H1 (cell line): Measurements from ENCODE around the gene PPM1F. TPM values are rescaled to one million over a fixed set of nuclear protein-coding genes. Genes with fewer than 3 reads are reported as not detected.

ENCODE experiments used
- CTCF ChIA-PET: fragments of 300-600 bp; sonication (Branson Sonifier 250); formaldehyde crosslinking; loops from one replicate; lab custom pipeline; 2021; ENCODE audit not compliant: partially characterized antibody; lab: Charles Lee
- POLR2A ChIA-PET: fragments of 300-600 bp; sonication (Branson Sonifier 250); formaldehyde crosslinking; loops from one replicate; lab custom pipeline; 2021; ENCODE audit warnings: inconsistent platforms; ENCODE audit not compliant: partially characterized antibody; lab: Charles Lee
- DNase-seq, 2 experiments: peaks; one replicate each; pipeline versions ENCODE4 v3.0.0 to v3.0.0-alpha.2; 2010 to 2022; ENCODE audit warnings: low spot score in 2 of 2, low read depth in 1 of 2, mixed read lengths in 1 of 2
- FAIRE-seq: peaks from 2 replicates; lab custom pipeline; 2011; peaks lifted over from hg19 to GRCh38; lab: Jason Lieb, UNC
- H2AFZ ChIP-seq: 2 replicates; pipeline ENCODE4 v1.8.1; 2012; ENCODE audit warnings: low read length, inconsistent platforms
- H2AK5ac ChIP-seq: 2 replicates; pipeline ENCODE4 v1.6.1; 2013; ENCODE audit warnings: low read depth, low read length
- H2BK120ac ChIP-seq: replicated peaks from 2 replicates; pipeline ENCODE3; 2013; ENCODE audit warnings: low read depth, low read length, inconsistent platforms
- H2BK12ac ChIP-seq: 2 replicates; pipeline ENCODE4 v1.6.1; 2013; ENCODE audit warnings: low read depth, low read length
- H2BK15ac ChIP-seq: 2 replicates; pipeline ENCODE4 v1.6.1; 2013; ENCODE audit warnings: low read length
- H2BK20ac ChIP-seq: 2 replicates; pipeline ENCODE4 v1.6.1; 2013; ENCODE audit warnings: low read length
- H2BK5ac ChIP-seq: 2 replicates; pipeline ENCODE4 v1.6.1; 2013; ENCODE audit warnings: low read depth, low read length
- H3K14ac ChIP-seq: 2 replicates; pipeline ENCODE4 v1.6.1; 2013; ENCODE audit warnings: inconsistent platforms; ENCODE audit not compliant: insufficient read length
- H3K18ac ChIP-seq: 2 replicates; pipeline ENCODE4 v1.6.1; 2013; ENCODE audit warnings: low read length; ENCODE audit errors: extremely low read depth
- H3K23ac ChIP-seq: 2 replicates; pipeline ENCODE4 v1.6.1; 2013; ENCODE audit warnings: inconsistent platforms; ENCODE audit not compliant: insufficient read length
- H3K23me2 ChIP-seq: 2 replicates; pipeline ENCODE4 v1.6.1; 2013; ENCODE audit warnings: low read depth, low read length
- H3K27ac ChIP-seq: 2 replicates; pipeline ENCODE4 v1.6.1; 2011; ENCODE audit warnings: low read depth, low read length, inconsistent platforms
- H3K27me3 ChIP-seq, 4 experiments: replicated peaks in 1 of 4; 1 replicate in 1 of 4; 2 replicates in 3 of 4; pipeline versions ENCODE4 v1.6.1 to v1.8.1; 2011 to 2013; ENCODE audit warnings: low read length in 3 of 4, mild to moderate bottlenecking in 3 of 4, inconsistent platforms in 2 of 4, mixed read lengths in 2 of 4, moderate library complexity in 1 of 4; ENCODE audit not compliant: control insufficient read depth in 3 of 4, insufficient read depth in 3 of 4; ENCODE audit errors: extremely low read depth in 1 of 4
- H3K36me3 ChIP-seq, 4 experiments: 2 replicates each; pipeline versions ENCODE4 v1.6.1 to v1.8.1; 2011 to 2013; ENCODE audit warnings: mild to moderate bottlenecking in 4 of 4, low read length in 3 of 4, moderate library complexity in 2 of 4, control low read depth in 1 of 4, inconsistent platforms in 1 of 4; ENCODE audit not compliant: insufficient read depth in 4 of 4, control insufficient read depth in 2 of 4
- H3K4ac ChIP-seq: replicated peaks from 2 replicates; pipeline ENCODE3; 2013; ENCODE audit warnings: low read length, low read depth, mixed read lengths, inconsistent platforms; ENCODE audit not compliant: insufficient read length
- H3K4me1 ChIP-seq, 4 experiments: replicated peaks in 1 of 4; 1 replicate in 1 of 4; 2 replicates in 3 of 4; pipeline versions ENCODE4 v1.6.1 to v1.8.1; 2011 to 2013; ENCODE audit warnings: low read length in 3 of 4, inconsistent platforms in 2 of 4, mixed read lengths in 1 of 4; ENCODE audit not compliant: insufficient read depth in 4 of 4, control insufficient read depth in 3 of 4
- H3K4me2 ChIP-seq, 2 experiments: 2 replicates each; pipeline versions ENCODE4 v1.6.1 to v1.8.1; 2011 to 2013; ENCODE audit warnings: low read depth in 2 of 2, low read length in 2 of 2, control low read depth in 1 of 2, inconsistent platforms in 1 of 2, mild to moderate bottlenecking in 1 of 2; ENCODE audit not compliant: insufficient read depth in 1 of 2
- H3K4me3 ChIP-seq, 4 experiments: fragments of 200-600, 300-600 bp in 1 of 4; sonication (generic), shearing (Covaris generic), sonication (Bioruptor Twin) in 1 of 4; 2 replicates each; pipeline versions ENCODE4 v1.5.1 to v1.8.1; 2011 to 2016; ENCODE audit warnings: low read length in 4 of 4, low read depth in 3 of 4, control low read depth in 2 of 4, inconsistent platforms in 2 of 4, mild to moderate bottlenecking in 2 of 4, mixed read lengths in 1 of 4, moderate library complexity in 1 of 4; ENCODE audit not compliant: insufficient read depth in 2 of 4; ENCODE audit errors: extremely low read depth in 1 of 4
- H3K56ac ChIP-seq: replicated peaks from 2 replicates; pipeline ENCODE3; 2013; ENCODE audit warnings: low read depth, mild to moderate bottlenecking, mixed read lengths, low read length, inconsistent platforms; ENCODE audit not compliant: insufficient read length
- H3K79me1 ChIP-seq: 2 replicates; pipeline ENCODE4 v1.6.1; 2013; ENCODE audit warnings: low read depth, low read length, control low read depth
- H3K79me2 ChIP-seq, 2 experiments: 2 replicates each; pipeline versions ENCODE4 v1.6.1 to v1.8.1; 2012 to 2013; ENCODE audit warnings: low read length in 2 of 2, mild to moderate bottlenecking in 2 of 2, inconsistent platforms in 1 of 2; ENCODE audit not compliant: insufficient read depth in 2 of 2, control insufficient read depth in 1 of 2
- H3K9ac ChIP-seq, 4 experiments: replicated peaks in 1 of 4; 1 replicate in 1 of 4; 2 replicates in 3 of 4; pipeline versions ENCODE4 v1.6.1 to v1.8.1; 2011 to 2013; ENCODE audit warnings: low read depth in 3 of 4, low read length in 3 of 4, control low read depth in 2 of 4, mild to moderate bottlenecking in 2 of 4, moderate library complexity in 2 of 4, inconsistent platforms in 1 of 4; ENCODE audit errors: extremely low read depth in 1 of 4
- H3K9me3 ChIP-seq, 2 experiments: 2 replicates each; pipeline versions ENCODE4 v1.6.1 to v1.8.1; 2012 to 2013; ENCODE audit warnings: mild to moderate bottlenecking in 2 of 2, moderate library complexity in 2 of 2, control low read depth in 1 of 2, inconsistent platforms in 1 of 2, low read depth in 1 of 2, low read length in 1 of 2, mixed read lengths in 1 of 2; ENCODE audit not compliant: insufficient read depth in 2 of 2
- H4K20me1 ChIP-seq, 2 experiments: replicated peaks in 1 of 2; 2 replicates each; pipeline versions ENCODE3 to v1.8.1; 2011 to 2013; ENCODE audit warnings: inconsistent platforms in 2 of 2, low read length in 2 of 2, mild to moderate bottlenecking in 1 of 2; ENCODE audit not compliant: insufficient read depth in 2 of 2, control insufficient read depth in 1 of 2
- H4K5ac ChIP-seq: 2 replicates; pipeline ENCODE4 v1.6.1; 2013; ENCODE audit warnings: low read length, low read depth, mixed read lengths, inconsistent platforms; ENCODE audit not compliant: insufficient read length
- H4K8ac ChIP-seq: 2 replicates; pipeline ENCODE4 v1.8.0; 2013; ENCODE audit warnings: mild to moderate bottlenecking, moderate library complexity, low read length, inconsistent platforms; ENCODE audit not compliant: insufficient read depth; ENCODE audit errors: extremely low read depth
- H4K91ac ChIP-seq: replicated peaks from 2 replicates; pipeline ENCODE3; 2013; ENCODE audit warnings: low read length, mixed read lengths, inconsistent platforms; ENCODE audit not compliant: insufficient read length
- BCL11A ChIP-seq, 2 experiments: IDR thresholded peaks; one replicate each; pipeline ENCODE4 v1.6.1; 2011; ENCODE audit warnings: low read depth in 2 of 2, low read length in 2 of 2, mild to moderate bottlenecking in 2 of 2
- CTBP2 ChIP-seq: IDR thresholded peaks from 2 replicates; pipeline ENCODE4 v1.7.0; 2011; ENCODE audit warnings: borderline replicate concordance, mild to moderate bottlenecking, moderate library complexity, mixed read lengths, low read length; ENCODE audit not compliant: insufficient read depth, insufficient read length
- KDM1A ChIP-seq: fragments of 200-600, 300-600 bp; sonication (generic); IDR thresholded peaks from 2 replicates; pipeline ENCODE4 v1.7.1; 2016; ENCODE audit warnings: mild to moderate bottlenecking, low read length, borderline replicate concordance
- NRF1 ChIP-seq: IDR thresholded peaks from 2 replicates; pipeline ENCODE4 v1.6.1; 2011; ENCODE audit warnings: mild to moderate bottlenecking, low read depth, low read length, improper control_type of control experiment
- PHF8 ChIP-seq: fragments of 200-600 bp; sonication (generic); conservative IDR thresholded peaks from 2 replicates; pipeline ENCODE4 v1.7.1; 2012; ENCODE audit warnings: low read depth, mild to moderate bottlenecking, inconsistent platforms, low read length, moderate library complexity
- RAD21 ChIP-seq, 2 experiments: IDR thresholded peaks in 1 of 2; conservative IDR thresholded peaks in 1 of 2; 2 replicates each; pipeline ENCODE4 v1.6.1; 2011; ENCODE audit warnings: low read depth in 2 of 2, low read length in 2 of 2, improper control_type of control experiment in 1 of 2, inconsistent platforms in 1 of 2, mild to moderate bottlenecking in 1 of 2, moderate library complexity in 1 of 2
- RFX5 ChIP-seq: IDR thresholded peaks from 2 replicates; pipeline ENCODE4 v1.6.1; 2011; ENCODE audit warnings: low read depth, low read length, improper control_type of control experiment, borderline replicate concordance
- SP2 ChIP-seq: IDR thresholded peaks from 2 replicates; pipeline ENCODE4 v1.6.1; 2012; ENCODE audit warnings: mild to moderate bottlenecking, low read length, inconsistent platforms
- SP4 ChIP-seq: IDR thresholded peaks from 2 replicates; pipeline ENCODE4 v1.6.1; 2012; ENCODE audit warnings: low read length, inconsistent platforms
- TAF1 ChIP-seq: IDR thresholded peaks from 2 replicates; pipeline ENCODE4 v1.6.1; 2011; ENCODE audit warnings: mild to moderate bottlenecking, low read depth, low read length
- WGBS, 2 experiments: shearing (Covaris generic) in 1 of 2; methylation state at CpG; one replicate each; pipeline versions ENCODE4 v1.1.6 to v1.1.7; 2013 to 2015; ENCODE audit warnings: low lambda C conversion rate in 2 of 2, mixed read lengths in 2 of 2, inconsistent platforms in 1 of 2, low coverage in 1 of 2, missing lambda C conversion rate in 1 of 2; ENCODE audit not compliant: insufficient replicate concordance in 2 of 2, insufficient coverage in 1 of 2, insufficient read length in 1 of 2; ENCODE audit errors: extremely low coverage in 1 of 2, missing lambda C conversion rate in 1 of 2; 5-methylcytosine and 5-hydroxymethylcytosine counted together
- polyA plus RNA-seq, 7 experiments: library from polyadenylated mRNA; depleted of rRNA in 3 of 7; stranded (reverse) in 5 of 7; unstranded in 2 of 7; fragments of >200 nt in 5 of 7; fragments of 200-250 nt in 2 of 7; gene quantifications; 1 replicate in 5 of 7; 2 replicates in 1 of 7; 4 replicates in 1 of 7; pipeline versions ENCODE4 v1.2.1 to v1.2.3, GENCODE V29; 2011 to 2013; ENCODE audit warnings: missing spikeins in 2 of 7, mixed read lengths in 2 of 7
- total RNA-seq: library from RNA; stranded (reverse); fragmentation: NEBNext Ultra II Directional; extraction: Animal tissue kit (Norgen Biotek cat#: 25700); gene quantifications from 2 replicates; pipeline ENCODE4 v1.2.1, GENCODE V29; 2021

Gene PPM1F
- total and polyA plus RNA-seq, 2 of the 8 experiments (the other 6 are each of a cell fraction or from before 2014, with no cell fraction given), result 12.4 to 22.8 TPM

- Histone ChIP-seq H3K23ac (no peak overlapping the region), H3K4me1 (no peaks in the 10 kb centered on the region), H3K14ac (no peak overlapping the region), H3K79me1 (no peaks in the 10 kb centered on the region), H3K27me3 (peaks cover 62 to 98% (median 95%) of the 10 kb centered on the region in 4 experiments), H2AK5ac (no peak overlapping the region), H3K79me2 (no peaks in the 10 kb centered on the region), H3K9me3 (no peaks in the 10 kb centered on the region), H3K4me3 (no peak overlapping the region), H3K23me2 (no peaks in the 10 kb centered on the region), H4K8ac (no peak overlapping the region), H4K91ac (no peak overlapping the region), H4K5ac (no peak overlapping the region), H2BK120ac (no peak overlapping the region), H2BK5ac (no peak overlapping the region), H2BK12ac (no peak overlapping the region), H2AFZ (no peak overlapping the region), H3K18ac (no peak overlapping the region), H3K56ac (no peak overlapping the region), H3K27ac (no peak overlapping the region), H3K4ac (no peak overlapping the region), H2BK15ac (no peak overlapping the region), H2BK20ac (no peak overlapping the region), H3K36me3 (no peaks in the 10 kb centered on the region), H3K9ac (no peak overlapping the region), H4K20me1 (peaks cover 1 to 3% of the 10 kb centered on the region in 2 experiments), H3K4me2 (no peak overlapping the region)
- FAIRE-seq (no peak), DNase-seq (no peak)
- WGBS, 2 experiments, result 89% methylated on average over 5 of the region's 5 CpGs; no CpG with 5 or more reads in 1 of the 2 experiments
- TF ChIP-seq SP2 (no peak), PHF8 (no peak), NRF1 (no peak), KDM1A (no peak), CTBP2 (no peak), SP4 (no peak), RFX5 (no peak), RAD21 (IDR thresholded peaks at IDR 0.05 in 1 of 2, conservative IDR thresholded peaks at IDR 0.05 in 1 of 2; ENCODE audit: low read depth in 2 of 2, low read length in 2 of 2) (no peak), TAF1 (no peak), BCL11A (IDR thresholded peaks at IDR 0.05; ENCODE audit: low read depth in 2 of 2, low read length in 2 of 2) (no peak)
- ChIA-PET POLR2A (interaction anchor here (1.5 kb wide), 1 partner anchor 10 kb away, joined by 8 read pairs; the partner anchor contains the start of gene TOP3B), CTCF (interaction anchor here (0.7 to 7.8 kb wide), 3 partner anchors 20 to 69 kb away, joined by 3 to 36 read pairs (median 5); no protein-coding TSS in a partner anchor)
Observed at GRCh38 chr22:21991774-21992173, 39.1 kb upstream of the PPM1F start.
